ENCODE results near the gene GIPC2.

GIPC2 gene

GRCh38 chr1:78091886-78092285 is 46.1 kb downstream of the GIPC2 start:
- Histone ChIP-seq H3K27ac (replicated peaks) (no peak overlapping the region), H3K4me3 (replicated peaks; ENCODE audit: insufficient read depth, low read length) (no peak overlapping the region), H3K27me3 (ENCODE audit: insufficient read depth, poor library complexity, severe bottlenecking) (no peaks in the 10 kb centered on the region)
- no peak for TF ChIP-seq CTCF (IDR thresholded peaks at IDR 0.05; ENCODE audit: insufficient read depth, low read length)
- no peak for TF ChIP-seq REST (IDR thresholded peaks at IDR 0.05; ENCODE audit: insufficient replicate concordance, low read depth)
- TF ChIP-seq GABPA (IDR thresholded peaks at IDR 0.05; ENCODE audit: low read depth): no peak
- TF ChIP-seq SPI1 (IDR thresholded peaks at IDR 0.05; ENCODE audit: borderline replicate concordance, low read depth): no peak
- no peak for TF ChIP-seq POLR2AphosphoS5 (IDR thresholded peaks at IDR 0.05; ENCODE audit: low read depth)
- no peak for DNase-seq (ENCODE audit: low read depth in 1 of 2, low spot score in 1 of 2)

GRCh38 chr1:78092643-78093042 is 46.9 kb downstream of the GIPC2 start:
- H3K27ac ChIP-seq (replicated peaks): no peak overlapping the region
- H3K27me3 ChIP-seq (ENCODE audit: insufficient read depth, poor library complexity, severe bottlenecking): no peaks in the 10 kb centered on the region
- H3K4me3 ChIP-seq (replicated peaks; ENCODE audit: insufficient read depth, low read length): no peak overlapping the region
- TF ChIP-seq POLR2AphosphoS5 (IDR thresholded peaks at IDR 0.05; ENCODE audit: low read depth) (no peak), GABPA (IDR thresholded peaks at IDR 0.05; ENCODE audit: low read depth) (no peak), CTCF (IDR thresholded peaks at IDR 0.05; ENCODE audit: insufficient read depth, low read length) (no peak), SPI1 (IDR thresholded peaks at IDR 0.05; ENCODE audit: borderline replicate concordance, low read depth) (no peak), REST (IDR thresholded peaks at IDR 0.05; ENCODE audit: insufficient replicate concordance, low read depth) (no peak)
- no peak for DNase-seq (ENCODE audit: low read depth in 1 of 2, low spot score in 1 of 2)

GRCh38 chr1:78093560-78093959 is 47.8 kb downstream of the GIPC2 start:
- Histone ChIP-seq H3K4me3 (replicated peaks; ENCODE audit: insufficient read depth, low read length) (no peak overlapping the region), H3K27ac (replicated peaks) (no peak overlapping the region), H3K27me3 (ENCODE audit: insufficient read depth, poor library complexity, severe bottlenecking) (no peaks in the 10 kb centered on the region)
- DNase-seq (ENCODE audit: low read depth in 1 of 2, low spot score in 1 of 2): no peak
- TF ChIP-seq REST (IDR thresholded peaks at IDR 0.05; ENCODE audit: insufficient replicate concordance, low read depth) (no peak), CTCF (IDR thresholded peaks at IDR 0.05; ENCODE audit: insufficient read depth, low read length) (no peak), GABPA (IDR thresholded peaks at IDR 0.05; ENCODE audit: low read depth) (no peak)
